ENCODE measurements around the gene KIAA0825.

- TF ChIP-seq CTCF (IDR thresholded peaks at IDR 0.05) = no peak
- TF ChIP-seq POLR2A (IDR thresholded peaks at IDR 0.05) = no peak
Observed at GRCh38 chr5:94467346-94467953, 151.0 kb downstream of the KIAA0825 start.
